Retinal pigment epithelial cell (primary cell): Measurements from ENCODE around the gene NELFE.
A peak's percentile ranks its signal among the peaks of the same experiment; 100 is the strongest.

Experiments used
- DNase-seq: peaks from one replicate; pipeline ENCODE4 v3.0.0-alpha.2; 2010; ENCODE audit warnings: low read depth
- H3K4me3 ChIP-seq: 2 replicates; pipeline ENCODE4 v1.5.1; 2011; ENCODE audit warnings: mild to moderate bottlenecking, low read length, control low read depth, moderate library complexity
- CTCF ChIP-seq: conservative IDR thresholded peaks from 2 replicates; pipeline ENCODE4 v1.5.1; 2011; ENCODE audit warnings: low read depth, low read length, control low read depth, inconsistent platforms

The NELFE gene

DNA sequence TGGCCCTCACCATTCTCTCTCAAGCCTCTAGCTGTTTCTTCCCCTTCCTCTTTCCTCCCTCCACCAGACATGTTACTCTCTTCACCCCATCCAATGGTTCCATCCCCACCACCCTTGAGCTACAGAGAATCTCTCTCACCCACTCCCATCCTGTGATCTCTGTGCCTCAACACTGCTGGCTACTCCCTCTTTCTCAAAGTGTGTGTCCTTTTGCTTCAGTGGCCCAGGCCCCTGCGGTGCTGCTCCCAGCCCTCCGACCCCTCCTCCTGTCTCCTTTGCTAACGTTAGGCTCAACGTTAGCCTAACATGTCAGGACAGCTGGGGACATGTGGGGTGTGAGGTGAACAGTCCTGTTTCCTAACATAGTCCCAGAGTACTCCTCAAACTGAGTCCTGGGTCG is 5.9 kb downstream of the NELFE start:
- no peak overlapping the region for H3K4me3 ChIP-seq
- TF ChIP-seq CTCF = no peak
- DNase-seq = no peak

GRCh38 chr6:31952140-31952805 is 6.5 kb downstream of the NELFE start:
- no peak for DNase-seq

DNA sequence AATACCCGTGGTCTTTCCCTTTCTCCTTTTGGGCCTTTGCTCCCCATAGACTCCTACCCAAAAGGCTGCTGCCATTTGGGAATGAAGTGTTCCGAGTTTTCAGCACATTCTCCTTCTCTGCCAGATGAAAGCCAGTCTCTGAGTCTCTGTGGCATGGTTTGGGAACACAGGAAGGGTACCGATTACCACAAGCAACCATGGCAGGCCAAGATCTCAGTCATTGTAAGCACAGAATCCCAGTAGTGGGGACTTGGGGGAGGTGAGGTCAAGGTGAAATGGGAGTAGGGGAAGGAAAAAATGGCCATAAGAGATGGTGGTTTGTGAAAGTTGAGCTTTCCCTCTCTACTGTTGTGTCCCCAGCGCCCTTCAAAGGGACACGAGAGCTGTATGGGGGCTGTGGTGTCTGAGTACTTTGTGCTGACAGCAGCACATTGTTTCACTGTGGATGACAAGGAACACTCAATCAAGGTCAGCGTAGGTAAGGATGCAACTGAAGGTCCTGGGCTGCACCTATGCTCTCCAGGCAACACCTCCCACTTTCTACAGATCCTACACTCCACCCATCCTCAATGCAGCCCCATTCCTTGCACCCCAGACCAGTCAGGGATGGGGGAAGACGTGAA is 8.7 kb downstream of the NELFE start:
- TF ChIP-seq CTCF = no peak
- H3K4me3 ChIP-seq = no peak overlapping the region
- DNase-seq = no peak

More at GRCh38 chr6:31952140-31952805, 6.5 kb downstream of the NELFE start:
- TF ChIP-seq CTCF = peak; percentile 96
- H3K4me3 ChIP-seq = no peak overlapping the region

- DNase-seq = no peak
- no peak overlapping the region for H3K4me3 ChIP-seq
- no peak for TF ChIP-seq CTCF
Observed at GRCh38 chr6:31948753-31949413, 9.9 kb downstream of the NELFE start.

GRCh38 chr6:31948306-31948705 is 10.5 kb downstream of the NELFE start:
- TF ChIP-seq CTCF = no peak
- DNase-seq = no peak
- no peak overlapping the region for H3K4me3 ChIP-seq

DNA sequence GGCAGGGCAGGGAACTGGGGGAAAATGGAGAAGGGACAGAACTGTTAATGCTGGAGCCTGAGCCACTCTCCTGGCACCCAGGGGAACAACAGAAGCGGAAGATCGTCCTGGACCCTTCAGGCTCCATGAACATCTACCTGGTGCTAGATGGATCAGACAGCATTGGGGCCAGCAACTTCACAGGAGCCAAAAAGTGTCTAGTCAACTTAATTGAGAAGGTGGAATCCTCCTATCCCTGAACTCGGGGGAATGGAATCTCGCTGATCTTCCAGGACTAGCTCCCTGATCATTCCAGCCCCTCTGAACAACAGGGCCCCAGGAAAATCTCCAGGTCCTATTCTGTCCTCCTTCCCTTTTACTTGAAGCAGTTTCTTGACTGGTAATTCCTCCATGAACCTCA is 10.9 kb downstream of the NELFE start:
- TF ChIP-seq CTCF = no peak
- H3K4me3 ChIP-seq = no peak overlapping the region
- no peak for DNase-seq

GRCh38 chr6:31947070-31947675 is 11.6 kb downstream of the NELFE start:
- no peak overlapping the region for H3K4me3 ChIP-seq
- DNase-seq = no peak
- no peak for TF ChIP-seq CTCF
